HuH-7 (cell line): ENCODE data around the gene PROX2.

Experiments used
- DNase-seq: peaks from one replicate; pipeline ENCODE4 v3.0.0; 2011; ENCODE audit warnings: low spot score

Gene PROX2

DNA sequence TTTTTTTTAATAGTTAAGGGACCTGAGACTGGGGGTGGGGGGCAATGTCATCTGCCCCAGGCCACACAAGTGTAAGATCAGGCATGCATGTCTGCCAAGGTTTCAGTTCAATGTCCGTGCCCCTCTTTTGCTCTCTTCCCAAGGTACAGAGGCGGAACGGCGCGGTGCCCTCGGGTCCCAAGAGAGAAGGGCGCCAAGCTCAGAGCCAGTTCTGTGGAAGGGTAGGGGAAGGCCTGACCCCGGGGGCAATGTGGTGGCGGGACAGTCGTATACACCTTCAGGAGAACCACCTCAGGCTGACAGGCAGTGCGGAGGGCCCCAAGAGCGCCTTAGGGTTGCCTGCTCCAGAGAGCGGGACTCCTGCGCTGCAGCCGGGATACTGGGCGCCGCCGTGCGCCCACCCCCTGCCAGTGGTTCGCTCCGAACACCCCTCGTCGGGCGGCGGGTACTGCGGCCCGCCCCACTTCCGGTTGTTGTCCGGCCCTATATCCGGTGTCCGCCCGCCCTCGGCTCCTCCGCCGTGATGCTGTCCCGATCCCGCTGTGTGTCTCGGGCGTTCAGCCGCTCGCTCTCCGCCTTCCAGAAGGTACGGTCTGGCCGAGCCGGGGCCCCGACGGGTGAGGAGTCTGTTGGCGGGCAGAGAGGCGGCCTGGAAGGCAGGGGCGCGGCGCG is 5.6 kb upstream of the PROX2 start, which contains the start of gene DLST:
Gene DLST, plus strand, starts transcription at position 486 of the 672 bp plus-strand sequence. Its CDS starts 38 bp downstream, at position 524.
- DNase-seq, result peak; percentile 79

DNA sequence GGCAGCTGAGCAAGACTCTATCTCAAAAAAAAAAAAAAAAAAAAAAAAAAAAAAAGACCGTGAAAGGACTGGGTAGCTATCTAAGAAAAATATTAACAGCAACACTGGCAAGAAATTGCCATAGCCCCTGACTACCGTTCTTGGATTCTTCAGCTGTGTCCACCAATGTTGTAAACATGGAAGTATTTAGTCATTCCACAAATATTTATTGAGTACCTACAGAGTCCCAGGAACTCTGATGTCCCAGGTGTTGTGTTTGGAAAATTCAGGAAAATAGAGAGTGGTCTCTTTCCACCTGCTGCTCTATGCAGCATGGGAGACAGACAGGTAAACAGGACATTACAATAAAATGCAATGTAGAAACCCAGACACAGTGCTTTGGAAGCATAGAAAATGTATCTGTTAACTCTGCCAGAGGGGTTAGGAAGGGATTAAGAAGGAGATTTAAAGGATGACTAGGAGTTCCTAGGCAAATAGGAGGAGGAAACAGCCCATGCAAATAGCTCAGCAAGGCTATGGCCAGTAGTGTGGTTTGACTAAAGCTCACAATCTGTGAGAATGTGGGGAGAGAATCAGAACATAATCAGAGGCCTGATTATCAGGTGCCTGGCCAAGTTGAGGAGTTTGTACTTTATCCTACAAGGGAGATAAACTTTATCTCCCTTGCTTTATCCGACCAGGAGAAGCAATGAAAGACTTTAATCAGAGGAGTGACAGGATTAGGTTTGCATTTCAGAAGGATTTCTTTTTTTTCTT is 3.7 kb upstream of the PROX2 start:
- DNase-seq, result no peak

DNA sequence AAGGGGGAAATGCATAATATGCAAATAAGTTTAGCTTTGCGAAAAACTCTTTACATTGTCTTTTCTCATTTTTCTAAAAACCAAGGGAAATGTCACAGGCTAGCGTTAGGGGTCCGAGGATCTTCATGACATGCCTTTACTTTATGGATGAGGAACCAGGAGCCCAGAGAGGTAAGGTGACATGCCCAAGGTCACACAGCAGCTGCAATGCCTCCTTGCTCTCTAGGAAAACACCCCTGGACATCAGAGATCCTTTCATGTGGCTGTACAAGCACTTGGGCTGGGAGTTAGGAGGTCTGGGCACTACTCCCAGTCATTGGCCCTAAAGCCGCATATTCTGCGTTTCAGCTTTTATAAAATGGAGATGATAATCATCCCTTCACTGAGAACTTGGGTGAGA is 741 bp downstream of the PROX2 start:
- DNase-seq, result no peak

DNA sequence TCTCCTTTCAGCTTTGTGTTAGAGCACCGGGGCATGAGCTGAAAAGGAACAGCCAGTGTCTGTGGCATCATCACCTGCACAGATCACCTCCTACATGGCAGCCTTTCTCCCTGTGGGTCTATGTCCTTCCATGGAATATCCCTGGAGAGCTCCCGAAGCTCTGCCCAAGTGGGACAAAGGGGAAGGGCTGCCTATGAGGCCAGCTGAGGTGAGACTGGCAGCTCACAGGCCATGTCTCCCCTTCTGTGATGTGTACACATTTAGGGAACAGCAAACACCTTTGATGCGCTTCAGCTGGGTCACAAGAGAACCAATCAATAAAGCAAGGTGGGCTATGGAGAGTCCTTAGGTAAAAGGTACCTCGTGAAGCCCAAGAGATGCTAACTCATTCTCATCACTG is 4.1 kb downstream of the PROX2 start:
- no peak for DNase-seq

DNA sequence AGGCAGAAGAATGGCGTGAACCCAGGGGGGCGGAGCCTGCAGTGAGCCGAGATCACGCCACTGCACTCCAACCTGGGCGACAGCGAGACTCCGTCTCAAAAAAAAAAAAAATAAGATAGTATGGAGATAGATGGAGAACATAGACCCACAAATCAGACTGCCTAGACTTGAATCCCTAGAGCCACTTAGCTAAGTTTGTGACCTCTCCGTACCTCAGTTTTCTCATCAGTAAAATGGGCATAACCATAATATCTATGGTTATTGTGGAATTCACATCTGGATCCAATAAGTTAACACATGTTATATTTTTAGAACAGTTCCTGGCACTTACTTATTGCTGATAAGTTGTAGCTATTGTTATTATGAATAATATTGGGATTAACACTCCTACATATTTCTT is 7.2 kb downstream of the PROX2 start:
- no peak for DNase-seq

DNA sequence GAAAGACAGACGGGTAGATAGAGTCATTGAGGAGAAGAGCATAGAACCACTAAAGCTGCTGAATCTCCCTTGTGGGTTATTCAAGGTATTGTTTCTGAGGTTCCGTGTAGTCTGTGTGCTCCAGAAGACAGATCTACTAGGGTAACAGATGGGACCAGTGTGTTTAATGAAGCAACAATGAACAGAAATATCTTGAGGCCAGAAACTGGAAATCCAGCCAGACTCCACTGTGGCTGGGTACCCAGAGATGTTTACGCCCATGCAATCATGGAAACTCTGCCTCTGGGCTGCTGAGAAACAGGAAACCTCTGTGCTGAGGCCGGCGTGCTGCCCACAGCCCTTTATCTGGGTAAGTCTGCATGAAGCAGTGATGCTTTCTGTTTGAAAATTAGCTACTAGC is 8.3 kb downstream of the PROX2 start:
- DNase-seq, result no peak

DNA sequence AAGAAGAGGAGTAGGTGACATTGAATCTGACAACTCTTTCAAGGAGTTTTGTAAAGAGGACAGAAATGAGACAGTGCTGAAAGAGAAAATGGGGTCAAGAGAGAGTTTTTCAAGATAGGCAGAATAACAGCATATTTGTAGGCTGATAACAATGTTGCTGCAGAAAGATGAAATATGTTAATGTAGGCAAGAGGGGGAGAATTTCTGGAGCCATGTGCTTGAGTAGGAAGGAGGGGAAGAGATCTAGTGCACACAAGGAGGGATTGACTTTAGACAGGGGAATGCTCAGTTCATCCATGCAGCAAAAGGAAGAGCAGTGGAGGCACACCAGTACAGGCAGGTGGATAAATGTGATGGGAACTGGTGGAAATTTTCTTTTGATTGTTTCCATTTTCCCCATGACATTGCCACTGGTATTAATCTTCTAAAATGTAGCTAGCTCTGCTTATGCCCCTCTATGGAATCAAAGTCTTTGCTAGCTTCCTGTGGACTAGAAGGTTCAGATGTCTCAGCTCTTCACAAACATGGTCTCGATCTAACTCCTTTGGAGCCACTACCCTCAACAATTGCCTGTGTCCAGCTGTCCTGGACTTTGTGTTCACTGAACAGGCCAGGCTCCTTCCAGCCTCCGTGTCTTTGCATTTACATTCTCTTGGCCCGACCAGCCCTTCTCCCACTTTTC is 9.1 kb downstream of the PROX2 start:
- DNase-seq, result no peak

DNA sequence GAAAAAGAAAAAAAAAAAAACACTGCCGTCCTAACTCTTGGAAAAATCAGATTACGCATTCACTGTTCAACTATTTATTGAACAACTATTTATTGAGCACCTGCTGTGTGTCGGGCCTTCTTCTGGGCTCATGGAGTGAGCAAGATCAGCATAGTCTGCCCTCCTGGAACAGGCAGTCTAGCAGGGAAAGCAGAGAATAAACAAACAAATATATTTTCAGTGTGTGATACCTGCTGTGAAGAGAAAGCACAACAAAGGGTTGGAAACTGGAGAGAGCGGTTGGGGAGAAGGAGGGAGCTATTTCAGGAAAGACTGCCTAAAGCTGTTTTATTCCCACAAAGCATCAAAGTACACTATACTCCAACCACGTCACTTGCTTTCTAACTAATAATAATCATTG is 10.8 kb downstream of the PROX2 start:
- DNase-seq, result no peak

DNA sequence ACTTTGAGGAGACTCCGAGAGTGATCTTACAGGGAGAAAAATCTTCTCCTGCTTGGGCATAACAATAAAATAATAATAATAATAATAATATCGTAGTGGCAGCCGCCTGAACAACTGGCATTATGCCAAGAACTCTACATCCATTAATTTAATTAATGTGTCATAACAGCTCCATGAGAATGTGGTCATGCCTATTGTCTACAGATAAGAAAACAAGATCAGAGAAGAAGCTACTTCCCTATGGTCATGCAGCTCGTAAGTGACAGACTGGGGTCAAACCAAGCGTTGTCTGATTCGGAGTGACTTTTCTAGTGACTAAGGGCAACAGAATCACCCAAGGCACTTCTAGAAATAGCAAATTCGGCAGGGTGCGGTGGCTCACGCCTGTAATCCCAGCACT is 11.7 kb downstream of the PROX2 start:
- DNase-seq, result no peak

DNA sequence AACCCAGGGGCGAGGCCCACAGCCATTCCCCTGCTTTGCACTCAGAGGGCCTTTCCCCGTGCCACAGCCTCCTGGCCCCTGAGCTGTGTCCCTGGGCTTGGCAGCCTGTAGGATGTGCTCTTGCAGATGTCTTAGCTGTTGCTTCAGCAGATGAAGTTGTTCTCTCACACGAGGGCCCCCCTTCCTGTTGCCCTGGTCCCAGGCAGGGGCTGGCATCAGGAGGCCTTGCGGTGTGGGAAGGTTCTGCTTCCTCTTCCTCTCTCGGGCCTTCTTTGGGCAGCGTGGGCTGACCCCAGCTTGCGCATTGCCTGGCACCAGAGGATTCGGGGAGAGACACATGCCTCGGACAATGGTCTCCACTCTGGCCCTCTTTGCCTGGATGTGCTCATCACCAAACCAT is 12.7 kb downstream of the PROX2 start:
- DNase-seq, result no peak

DNA sequence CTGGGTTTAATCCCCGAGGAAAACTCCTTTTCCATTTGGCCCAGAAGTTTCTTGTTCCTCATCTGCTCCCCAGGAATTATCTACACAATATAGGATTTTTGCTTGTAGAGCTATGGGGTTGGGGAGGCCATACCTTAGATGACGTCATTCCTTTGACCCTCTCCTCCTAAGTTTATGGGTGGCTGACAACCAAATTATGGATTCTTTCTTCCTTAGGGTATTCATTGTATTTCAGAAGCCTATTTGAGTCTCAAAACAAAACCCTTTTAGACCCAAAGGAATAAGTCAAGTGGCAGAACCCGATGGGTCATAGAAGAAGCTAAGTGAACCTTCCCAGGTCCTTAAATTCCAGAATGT is 14.2 kb downstream of the PROX2 start:
- DNase-seq, result no peak

DNA sequence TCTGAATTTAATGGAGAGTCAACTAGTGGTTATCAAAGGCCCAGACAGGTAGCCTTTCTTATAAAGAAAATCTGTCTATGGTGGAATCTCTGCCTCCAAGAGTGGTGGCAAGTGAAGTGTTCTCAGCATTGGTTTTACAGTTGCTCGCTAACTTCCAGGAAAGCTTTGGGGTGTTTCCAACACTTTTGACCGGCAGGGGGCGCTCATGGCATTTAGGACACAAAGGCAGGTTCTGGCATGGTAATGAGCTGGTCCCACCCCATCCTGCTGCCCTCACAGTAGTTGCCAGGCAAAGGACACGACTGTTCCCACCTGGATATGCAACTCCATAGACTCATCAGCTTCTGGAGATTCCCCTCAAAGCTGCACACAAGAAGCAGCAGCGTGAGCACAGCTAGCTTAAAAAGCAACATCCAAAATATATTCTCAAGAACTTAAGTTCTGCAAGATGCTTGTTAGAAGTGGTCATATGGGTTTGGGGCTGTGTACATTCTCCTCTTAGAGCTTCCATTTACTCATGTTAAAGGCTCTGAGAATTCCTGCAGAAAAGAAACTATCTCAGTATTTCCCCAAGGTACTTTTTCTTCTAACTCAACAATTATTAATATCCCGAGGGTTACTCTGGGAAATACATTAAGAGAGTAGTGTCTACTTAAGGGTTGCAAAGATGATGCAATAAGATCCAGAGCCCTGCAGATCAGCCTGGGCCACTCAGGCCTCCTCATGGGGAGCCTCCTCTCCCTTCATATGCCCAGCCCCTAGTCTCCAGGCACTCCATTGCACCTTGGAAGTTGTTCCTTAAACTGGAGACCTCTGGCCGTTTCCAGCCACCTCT is 14.8 kb downstream of the PROX2 start:
- peak; percentile 72 for DNase-seq

DNA sequence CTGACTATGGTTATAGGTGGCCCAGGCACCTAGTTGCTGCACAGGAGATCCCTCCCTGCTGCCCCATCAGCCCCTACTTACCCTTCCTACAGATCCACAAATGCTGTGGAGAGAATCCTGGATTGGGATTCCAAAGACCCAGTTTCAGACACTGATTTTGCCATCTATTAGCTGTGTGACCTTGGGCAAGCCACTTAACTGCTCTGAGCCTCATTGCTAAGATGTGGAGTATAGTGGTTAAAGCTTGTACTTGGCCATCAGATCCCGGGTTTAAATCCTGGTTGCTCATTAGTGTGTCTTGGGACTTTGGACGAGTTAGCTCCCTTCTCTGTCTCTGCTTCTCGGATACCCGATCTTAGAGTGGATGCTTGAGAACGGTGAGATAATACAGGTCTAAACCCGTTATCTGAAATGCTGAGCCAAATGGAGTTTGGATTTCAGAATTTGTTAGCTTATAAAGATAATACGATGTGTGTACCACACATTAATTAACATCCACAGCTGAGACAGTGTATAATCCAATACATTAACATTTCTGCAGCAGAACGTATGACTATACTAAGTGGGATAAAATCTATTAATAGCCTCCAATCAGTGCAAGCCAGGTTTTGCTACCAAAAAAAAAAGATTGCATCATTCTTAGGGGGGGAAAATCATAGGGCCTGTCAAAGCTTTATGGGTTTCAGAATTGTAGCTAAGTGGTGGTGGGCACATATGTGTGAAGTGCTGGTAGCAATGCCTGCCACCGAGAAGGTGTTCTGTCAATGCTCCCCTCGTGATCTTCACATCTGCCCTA is 16.0 kb downstream of the PROX2 start:
- DNase-seq, result no peak

DNA sequence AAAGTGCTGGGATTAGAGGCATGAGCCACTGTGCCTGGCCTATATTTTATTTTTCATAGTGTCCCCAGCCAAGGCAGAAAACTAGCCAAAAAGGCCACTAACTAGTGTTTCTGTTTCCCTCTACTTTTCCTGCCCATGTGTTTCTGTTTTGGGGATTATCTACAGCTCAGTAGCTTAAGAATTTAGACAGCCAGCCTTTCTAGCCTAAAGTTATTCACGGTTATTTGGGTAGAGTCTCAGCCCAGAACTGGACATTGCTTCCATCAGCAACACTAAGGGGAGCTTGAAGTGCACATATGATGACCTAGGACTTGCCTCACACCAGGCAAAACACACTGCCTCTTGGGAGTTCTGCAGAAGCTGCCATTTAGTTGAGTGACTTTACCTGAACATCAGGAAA is 17.9 kb downstream of the PROX2 start:
- no peak for DNase-seq

DNA sequence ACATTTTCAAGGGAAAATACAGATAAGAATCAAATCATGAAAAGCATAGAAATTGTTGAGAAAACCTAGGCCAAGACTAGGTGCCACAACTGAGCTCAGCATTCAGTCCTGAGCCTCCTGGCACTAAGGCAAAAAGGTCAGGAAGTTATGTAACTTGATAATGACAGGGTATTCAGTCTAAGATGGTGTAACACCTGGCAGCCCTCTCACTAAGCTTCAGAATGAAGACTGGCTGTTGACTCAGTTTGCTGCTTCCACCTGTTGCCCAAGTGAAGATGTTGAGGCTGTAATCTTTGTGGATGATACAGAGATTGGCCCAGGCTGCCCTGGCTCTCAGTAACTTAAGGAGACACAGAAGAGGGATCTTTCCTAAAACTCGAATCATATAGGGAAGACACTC is 19.6 kb downstream of the PROX2 start:
- no peak for DNase-seq

DNA sequence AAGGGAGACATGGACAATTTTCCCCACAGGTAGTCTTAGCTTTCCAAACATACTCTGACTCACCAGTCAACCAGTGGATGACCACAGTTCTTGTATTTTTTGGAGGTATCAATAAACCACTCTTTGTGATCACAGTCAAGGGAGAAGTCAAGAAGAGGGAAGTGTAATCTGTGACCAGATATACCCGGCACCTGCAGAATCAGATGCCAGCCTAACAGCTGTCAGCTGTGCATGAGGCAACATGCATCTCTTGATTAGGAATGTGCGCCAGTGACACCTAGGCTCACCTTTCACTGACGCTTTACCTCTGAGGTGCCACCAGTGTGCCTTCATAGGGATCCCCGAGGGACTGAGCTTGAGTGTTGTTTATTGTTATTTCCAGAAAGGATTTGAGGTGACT is 20.0 kb downstream of the PROX2 start:
- DNase-seq, result no peak

DNA sequence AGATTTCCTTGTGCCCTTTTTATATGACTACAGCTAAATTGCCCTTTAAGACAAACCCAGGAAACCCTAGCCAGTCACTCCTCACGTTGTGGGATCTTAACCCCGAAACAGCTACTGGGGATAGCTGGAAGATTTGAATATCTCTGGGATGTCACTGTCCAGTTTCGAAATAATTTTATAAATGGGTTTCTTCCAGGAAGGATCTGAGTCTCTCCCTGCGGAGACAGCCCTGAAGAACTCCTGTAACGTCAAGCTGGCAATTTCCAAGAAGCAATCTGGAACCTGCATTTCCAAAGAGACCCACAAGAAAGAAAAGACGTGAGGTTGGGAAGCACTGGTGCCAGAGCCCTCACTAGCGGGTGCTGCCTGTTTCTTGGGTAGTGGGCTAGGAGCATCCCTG is 20.9 kb downstream of the PROX2 start:
- DNase-seq, result no peak

DNA sequence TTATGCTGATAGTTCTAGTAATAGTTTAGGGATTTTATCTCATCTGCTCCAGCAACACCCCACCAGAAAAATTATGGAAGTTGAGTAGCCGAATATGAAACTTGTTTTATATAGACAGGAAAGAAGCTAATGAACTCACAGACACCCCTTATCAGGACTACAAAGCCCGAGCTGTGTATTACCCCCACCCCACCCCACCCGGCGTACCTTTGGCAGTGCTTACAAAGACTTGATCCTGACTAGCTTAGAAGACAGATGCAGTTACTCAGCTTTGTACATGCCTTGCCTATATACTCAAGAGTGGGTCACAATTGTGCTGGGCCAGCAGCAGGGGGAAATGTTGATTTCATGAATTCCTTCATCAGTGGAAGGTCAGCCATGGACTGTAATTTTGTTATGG is 22.4 kb downstream of the PROX2 start:
- DNase-seq, result no peak

DNA sequence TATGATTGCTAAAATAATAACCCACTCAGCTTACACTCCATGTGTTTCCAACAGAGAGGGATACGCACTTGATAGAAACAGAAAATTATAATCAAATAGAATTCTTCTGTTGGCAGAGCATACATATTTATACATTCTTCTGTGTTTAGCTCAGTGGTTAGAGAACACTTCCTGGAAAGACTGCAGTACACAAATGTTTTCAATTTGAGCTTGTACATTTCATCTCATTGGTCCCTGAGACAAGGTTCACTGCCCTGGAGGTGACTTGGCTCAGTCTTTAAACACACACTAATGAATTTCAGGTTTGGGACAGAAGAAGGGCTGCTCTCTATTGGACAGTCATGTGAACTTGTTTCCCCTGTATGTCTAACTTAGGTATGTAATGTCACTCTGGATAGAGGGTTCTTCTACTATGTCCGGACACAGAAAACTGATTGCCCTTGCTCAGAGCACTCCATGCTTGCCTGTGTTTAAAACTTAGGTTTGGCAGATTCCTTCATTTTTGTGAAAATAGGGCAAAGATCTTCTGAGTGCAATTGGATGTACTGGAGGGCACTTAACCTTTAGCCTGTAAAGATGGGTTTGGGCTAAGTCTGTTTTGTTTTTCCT is 22.9 kb downstream of the PROX2 start:
- no peak for DNase-seq

DNA sequence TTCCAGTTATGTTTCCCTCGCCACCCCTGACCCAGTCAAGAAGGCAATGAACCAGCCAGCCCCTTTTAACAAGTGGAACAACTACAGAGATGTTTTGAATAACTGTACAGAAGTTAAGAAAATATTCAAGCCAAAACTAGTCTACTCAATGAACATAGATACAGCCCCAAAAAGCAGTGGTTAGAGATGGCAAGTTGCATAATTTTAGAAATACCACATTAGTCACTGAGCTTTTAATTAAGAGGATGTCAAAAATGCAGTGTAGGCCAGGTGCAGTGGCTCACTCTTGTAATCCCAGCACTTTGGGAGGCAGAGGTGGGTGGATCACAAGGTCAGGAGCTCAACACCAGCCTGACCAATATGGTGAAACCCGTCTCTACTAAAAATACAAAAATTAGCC is 27.2 kb downstream of the PROX2 start:
- DNase-seq, result no peak

DNA sequence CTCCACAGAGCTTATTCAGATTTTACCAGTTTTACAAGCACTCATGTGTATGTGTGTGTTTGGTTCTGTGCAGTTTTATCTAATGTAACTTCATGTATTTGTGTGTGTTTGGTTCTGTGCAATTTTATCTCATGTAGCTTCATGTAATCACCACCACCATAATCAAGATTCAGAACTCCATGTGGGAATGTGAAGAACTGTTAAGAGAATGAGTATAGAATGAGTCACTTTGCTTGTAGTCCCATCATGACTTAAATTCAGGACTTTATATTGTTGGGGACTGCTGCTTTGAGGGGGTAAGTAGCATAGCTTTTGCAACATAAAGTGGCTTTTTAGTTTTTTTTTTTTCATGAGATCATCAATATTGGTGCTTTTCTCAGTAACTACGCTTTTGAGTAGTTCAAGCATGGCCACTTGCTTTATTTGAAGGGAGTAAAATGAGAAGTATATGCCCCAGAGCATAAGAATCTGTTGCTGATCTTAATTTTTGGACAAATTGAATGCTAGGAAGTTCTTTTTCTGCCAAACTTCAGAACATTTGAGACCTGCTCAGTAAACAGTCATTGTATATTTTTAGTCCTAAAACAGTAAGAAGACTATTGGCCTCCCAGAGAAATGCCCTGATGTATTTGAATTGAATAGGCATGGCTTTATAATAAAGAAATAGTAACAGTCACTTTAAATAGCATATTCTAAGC is 28.8 kb downstream of the PROX2 start:
- DNase-seq, result no peak
